LNCaP clone FGC (cell line): ENCODE measurements around the gene SCAI.

Experiments
- DNase-seq: peaks from one replicate; pipeline ENCODE4 v3.0.0-alpha.2; 2011; ENCODE audit warnings: low read depth
- H3K4me3 ChIP-seq: 2 replicates; pipeline ENCODE4 v1.5.1; 2011; ENCODE audit warnings: mild to moderate bottlenecking, low read depth, low read length, control low read depth
- CTCF ChIP-seq: IDR thresholded peaks from 2 replicates; pipeline ENCODE4 v1.5.1; 2012; ENCODE audit warnings: mild to moderate bottlenecking; ENCODE audit not compliant: control insufficient read depth, insufficient read depth; ENCODE audit errors: extremely low read depth

SCAI gene

GRCh38 chr9:124947727-124948391 is 195.5 kb downstream of the SCAI start:
- DNase-seq, result no peak
- no peak overlapping the region for H3K4me3 ChIP-seq
- TF ChIP-seq CTCF, result no peak

- no peak for DNase-seq
- no peak for TF ChIP-seq CTCF
- H3K4me3 ChIP-seq, result no peak overlapping the region
Observed at GRCh38 chr9:124946167-124946566, 197.2 kb downstream of the SCAI start.

- TF ChIP-seq CTCF, result no peak
- DNase-seq, result peak; percentile 8
- peak overlapping the region; percentile 78 for H3K4me3 ChIP-seq
Observed at GRCh38 chr9:124941679-124942561, 201.4 kb downstream of the SCAI start.

- peak; percentile 81 for DNase-seq
- peak within 1 kb of the TSS; percentile 78 for H3K4me3 ChIP-seq
- TF ChIP-seq CTCF, result no peak
Observed at GRCh38 chr9:124940894-124941678, 202.2 kb downstream of the SCAI start, which contains the start of gene GOLGA1. Gene GOLGA1, minus strand, starts transcription at chr9:124941083. Its CDS starts 2,372 bp downstream, at chr9:124938711.

GRCh38 chr9:124940521-124940893 is 202.8 kb downstream of the SCAI start:
- peak; percentile 25 for DNase-seq
- TF ChIP-seq CTCF, result no peak
- H3K4me3 ChIP-seq, result peak overlapping the region; percentile 78

- DNase-seq, result no peak
- TF ChIP-seq CTCF, result no peak
- H3K4me3 ChIP-seq, result peak overlapping the region; percentile 78
Observed at GRCh38 chr9:124939944-124940343, 203.4 kb downstream of the SCAI start.
